ENCODE data around the gene KIF3C. TPM values are rescaled to one million over a fixed set of nuclear protein-coding genes. Genes with fewer than 3 reads are reported as not detected.
"Not testable (repeated sequence)": the region's sequence is repeated elsewhere in the genome, so short reads cannot be mapped to it uniquely, and the experiment has no call there.

Gene KIF3C
- total RNA-seq, 8 experiments from 2014 or later = 1.1 to 61.7 (median 48.5) TPM

DNA sequence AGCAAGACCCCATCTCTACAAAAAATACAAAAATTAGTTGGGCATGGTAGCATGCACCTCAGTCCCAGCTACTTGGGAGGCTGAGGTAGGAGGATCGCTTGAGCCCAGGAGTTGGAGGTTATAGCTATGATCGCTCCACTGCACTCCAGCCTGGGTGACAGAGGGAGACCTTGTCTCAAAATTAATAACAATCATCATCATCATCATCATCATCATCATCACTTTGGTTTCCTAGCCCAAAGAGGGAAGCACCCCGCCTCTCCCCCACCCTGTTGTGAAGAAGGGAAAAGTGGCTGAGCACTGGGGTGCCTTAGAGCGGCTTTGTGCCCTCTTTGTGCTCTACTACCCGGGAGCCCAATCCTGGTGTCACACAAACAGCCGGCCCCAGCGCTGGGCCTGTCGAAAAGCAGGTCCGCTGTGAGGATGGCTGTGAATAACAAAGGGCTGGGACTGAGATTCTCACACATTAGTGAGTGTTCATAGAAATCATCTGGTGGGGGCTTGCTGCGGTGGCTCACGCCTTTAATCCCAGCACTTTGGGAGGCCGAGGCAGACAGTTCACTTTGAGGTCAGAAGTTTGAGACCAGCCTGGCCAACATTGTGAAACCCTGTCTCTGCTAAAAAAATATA, 61.4 kb downstream of the KIF3C start:
- H3K4me3 ChIP-seq = no peak overlapping the region
- H3K27ac ChIP-seq = no peak overlapping the region
- WGBS, 10 experiments = 20 to 100% (median 79%) methylated on average over 1 to 7 of the region's 12 CpGs; no CpG with 5 or more reads in 3 of the 10 experiments
- in situ Hi-C loops (cut with MboI; ENCODE audit: low pct_unique_long_range_greater_than_20kb in 2 of 9, low sequenced_read_pairs in 9 of 9, unreplicated experiment in 9 of 9) = no loop called here
- no peak for ATAC-seq (replicated peaks in 6 of 8)
- H3K4me1 ChIP-seq (replicated peaks in 1 of 2) = peaks cover 0 to 8% of the 10 kb centered on the region in 2 donors

- in situ Hi-C loops (cut with MboI; ENCODE audit: low pct_unique_long_range_greater_than_20kb in 2 of 9, low sequenced_read_pairs in 9 of 9, unreplicated experiment in 9 of 9) = no loop called here
- WGBS, 10 experiments = 17 to 100% (median 90%) methylated on average over 1 to 5 of the region's 5 CpGs
- no peak overlapping the region for H3K27ac ChIP-seq
- peaks cover 0 to 8% of the 10 kb centered on the region in 2 donors for H3K4me1 ChIP-seq (replicated peaks in 1 of 2)
- no peak overlapping the region for H3K4me3 ChIP-seq
- ATAC-seq (replicated peaks in 6 of 8) = peak in 2 of 8 experiments; percentile 48 to 56
Observed at GRCh38 chr2:25920336-25920735, 62.0 kb downstream of the KIF3C start.

GRCh38 chr2:25917832-25918231, 64.5 kb downstream of the KIF3C start:
- Histone ChIP-seq H3K4me1 (replicated peaks in 1 of 2) (peaks cover 11 to 18% of the 10 kb centered on the region in 2 donors), H3K4me3 (no peak overlapping the region), H3K27ac (no peak overlapping the region)
- ATAC-seq (replicated peaks in 6 of 8) = no peak
- in situ Hi-C loops (cut with MboI; ENCODE audit: low pct_unique_long_range_greater_than_20kb in 2 of 9, low sequenced_read_pairs in 9 of 9, unreplicated experiment in 9 of 9) = no loop called here
- WGBS, 10 experiments = 61 to 100% (median 100%) methylated on average over 1 to 3 of the region's 3 CpGs; no CpG with 5 or more reads in 5 of the 10 experiments

GRCh38 chr2:25917411-25917810, 64.9 kb downstream of the KIF3C start:
- H3K4me3 ChIP-seq; ATAC-seq (replicated peaks in 6 of 8); H3K27ac ChIP-seq; in situ Hi-C loops (cut with MboI; ENCODE audit: low pct_unique_long_range_greater_than_20kb in 2 of 9, low sequenced_read_pairs in 9 of 9, unreplicated experiment in 9 of 9): not testable (repeated sequence)
- peaks cover 15 to 22% of the 10 kb centered on the region in 2 donors for H3K4me1 ChIP-seq (replicated peaks in 1 of 2)
- WGBS, 10 experiments = 50 to 100% (median 90%) methylated on average over 1 to 4 of the region's 7 CpGs; no CpG with 5 or more reads in 4 of the 10 experiments

DNA sequence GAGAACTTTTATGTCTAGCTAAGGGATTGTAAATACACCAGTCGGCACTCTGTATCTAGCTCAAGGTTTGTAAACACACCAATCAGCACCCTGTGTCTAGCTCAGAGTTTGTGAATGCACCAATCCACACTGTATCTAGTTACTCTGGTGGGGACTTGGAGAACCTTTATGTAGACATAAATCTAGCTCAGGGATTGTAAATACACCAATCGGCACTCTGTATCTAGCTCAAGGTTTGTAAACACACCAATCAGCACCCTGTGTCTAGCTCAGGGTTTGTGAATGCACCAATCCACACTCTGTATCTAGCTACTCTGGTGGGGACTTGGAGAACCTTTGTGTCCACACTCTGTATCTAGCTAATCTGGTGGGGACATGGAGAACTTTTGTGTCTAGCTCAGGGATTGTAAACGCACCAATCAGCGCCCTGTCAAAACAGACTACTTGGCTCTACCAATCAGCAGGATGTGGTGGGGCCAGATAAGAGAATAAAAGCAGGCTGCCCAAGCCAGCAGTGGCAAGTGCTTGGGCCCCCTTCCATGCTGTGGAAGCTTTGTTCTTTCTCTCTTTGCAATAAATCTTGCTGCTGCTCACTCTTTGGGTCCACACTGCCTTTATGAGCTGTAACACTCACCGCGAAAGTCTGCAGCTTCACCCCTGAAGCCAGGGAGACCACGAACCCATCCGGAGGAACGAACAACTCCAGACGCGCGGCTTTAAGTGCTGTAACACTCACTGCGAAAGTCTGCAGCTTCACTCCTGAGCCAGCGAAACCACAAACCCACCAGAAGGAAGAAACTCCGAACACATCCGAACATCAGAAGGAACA, 66.1 kb downstream of the KIF3C start:
- peak overlapping the region in 1 of 2 donors; percentile 75 for H3K27ac ChIP-seq
- H3K4me1 ChIP-seq (replicated peaks in 1 of 2) = peaks cover 17 to 23% of the 10 kb centered on the region in 2 donors
- ATAC-seq (replicated peaks in 6 of 8); in situ Hi-C loops (cut with MboI; ENCODE audit: low pct_unique_long_range_greater_than_20kb in 2 of 9, low sequenced_read_pairs in 9 of 9, unreplicated experiment in 9 of 9); H3K4me3 ChIP-seq: not testable (repeated sequence)
- 54 to 100% (median 72%) methylated on average over 1 to 7 of the region's 16 CpGs; no CpG with 5 or more reads in 2 of the 10 experiments for whole genome bisulfite sequencing, 10 experiments

DNA sequence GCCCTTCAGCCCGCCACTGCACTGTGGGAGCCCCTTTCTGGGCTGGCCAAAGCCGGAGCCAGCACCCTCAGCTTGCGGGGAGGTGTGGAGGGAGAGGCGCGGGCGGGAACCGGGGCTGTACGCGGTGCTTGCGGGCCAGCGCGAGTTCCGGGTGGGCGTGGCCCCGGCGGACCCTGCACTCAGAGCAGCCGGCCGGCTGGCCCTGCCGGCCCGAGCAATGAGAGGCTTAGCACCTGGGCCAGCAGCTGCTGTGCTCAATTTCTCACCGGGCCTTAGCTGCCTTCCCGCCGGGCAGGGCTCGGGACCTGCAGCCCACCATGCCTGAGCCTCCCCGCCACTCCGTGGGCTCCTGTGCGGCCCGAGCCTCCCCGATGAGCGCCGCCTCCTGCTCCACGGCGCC, 66.9 kb downstream of the KIF3C start:
- 100% methylated on average over 1 of the region's 33 CpGs; no CpG with 5 or more reads in 8 of the 10 experiments for WGBS, 10 experiments
- H3K27ac ChIP-seq; H3K4me3 ChIP-seq; in situ Hi-C loops (cut with MboI; ENCODE audit: low pct_unique_long_range_greater_than_20kb in 2 of 9, low sequenced_read_pairs in 9 of 9, unreplicated experiment in 9 of 9); ATAC-seq (replicated peaks in 6 of 8): not testable (repeated sequence)
- peaks cover 17 to 23% of the 10 kb centered on the region in 2 donors for H3K4me1 ChIP-seq (replicated peaks in 1 of 2)

GRCh38 chr2:25913696-25913973, 68.7 kb downstream of the KIF3C start:
- Histone ChIP-seq H3K4me3 (peak overlapping the region in 1 of 5 donors; percentile 10), H3K4me1 (replicated peaks in 1 of 2) (peaks cover 17 to 23% of the 10 kb centered on the region in 2 donors), H3K27ac (peak overlapping the region; percentile 72 to 81)
- ATAC-seq (replicated peaks in 6 of 8); in situ Hi-C loops (cut with MboI; ENCODE audit: low pct_unique_long_range_greater_than_20kb in 2 of 9, low sequenced_read_pairs in 9 of 9, unreplicated experiment in 9 of 9): not testable (repeated sequence)
- 0 to 100% (median 62%) methylated on average over 1 to 8 of the region's 9 CpGs; no CpG with 5 or more reads in 5 of the 10 experiments for WGBS, 10 experiments

DNA sequence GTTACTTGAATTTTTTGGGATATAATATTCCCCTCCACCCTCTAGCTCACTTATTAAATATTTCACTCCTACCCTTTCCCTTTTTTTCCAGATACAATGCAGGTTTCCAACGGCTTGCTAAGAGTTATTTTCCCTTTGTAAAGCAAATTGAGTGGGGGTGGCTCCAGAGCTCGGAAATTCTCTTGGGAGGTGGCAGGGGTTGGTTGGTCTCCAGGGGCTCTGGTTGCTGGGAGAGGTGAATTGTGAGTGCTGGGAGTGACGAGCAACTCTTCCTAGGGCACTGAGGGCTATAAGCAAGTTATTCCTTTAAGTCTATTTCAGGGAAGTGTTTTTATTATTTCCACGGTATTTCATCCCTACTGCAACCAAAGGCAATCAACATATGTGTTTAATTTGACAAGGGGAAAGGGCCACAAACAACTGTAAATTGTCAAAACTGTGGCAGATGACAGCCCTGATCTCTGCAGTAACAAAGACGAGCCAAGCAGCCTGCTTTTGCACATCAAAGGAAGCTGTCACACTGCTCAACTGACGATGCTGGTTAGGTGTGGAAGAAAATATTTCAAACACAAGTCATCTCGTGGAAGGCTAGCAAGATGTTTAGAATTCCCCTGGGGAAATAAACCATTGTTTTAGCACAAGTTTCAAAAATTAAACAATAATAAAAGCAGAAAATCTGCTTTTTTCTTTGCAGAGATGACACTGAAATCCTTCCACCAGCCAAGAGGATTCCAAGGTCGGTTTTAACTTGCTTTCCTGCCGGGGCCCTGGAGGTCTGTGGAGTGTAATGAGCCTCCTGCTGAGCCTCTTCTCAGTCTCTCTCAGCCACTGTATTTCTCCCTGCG, 69.2 kb downstream of the KIF3C start:
- ATAC-seq (replicated peaks in 6 of 8) = peak; percentile 26 to 94 (median 91)

GRCh38 chr2:25909574-25909973, 72.7 kb downstream of the KIF3C start:
- H3K27ac ChIP-seq; in situ Hi-C loops (cut with MboI; ENCODE audit: low pct_unique_long_range_greater_than_20kb in 2 of 9, low sequenced_read_pairs in 9 of 9, unreplicated experiment in 9 of 9); ATAC-seq (replicated peaks in 6 of 8); H3K4me3 ChIP-seq: not testable (repeated sequence)
- H3K4me1 ChIP-seq (replicated peaks in 1 of 2) = peaks cover 16 to 17% of the 10 kb centered on the region in 2 donors
- WGBS, 10 experiments = 10 to 100% (median 57%) methylated on average over 1 of the region's 5 CpGs; no CpG with 5 or more reads in 5 of the 10 experiments

More for the DNA sequence above, 69.2 kb downstream of the KIF3C start:
- in situ Hi-C loops (cut with MboI; ENCODE audit: low pct_unique_long_range_greater_than_20kb in 2 of 9, low sequenced_read_pairs in 9 of 9, unreplicated experiment in 9 of 9) = no loop called here
- Histone ChIP-seq H3K4me3 (peak overlapping the region in 2 of 5 donors; percentile 2 to 10), H3K27ac (peak overlapping the region; percentile 72 to 81), H3K4me1 (replicated peaks in 1 of 2) (peaks cover 17 to 23% of the 10 kb centered on the region in 2 donors)
- WGBS, 10 experiments = 0 to 10% (median 4%) methylated on average over 1 to 8 of the region's 10 CpGs

- ATAC-seq (replicated peaks in 6 of 8) = no peak
- Histone ChIP-seq H3K27ac (no peak overlapping the region), H3K4me3 (no peak overlapping the region), H3K4me1 (replicated peaks in 1 of 2) (no peaks in the 10 kb centered on the region)
- in situ Hi-C loops (cut with MboI; ENCODE audit: low pct_unique_long_range_greater_than_20kb in 2 of 9, low sequenced_read_pairs in 9 of 9, unreplicated experiment in 9 of 9) = no loop called here
- 5 to 100% (median 67%) methylated on average over 1 to 2 of the region's 2 CpGs; no CpG with 5 or more reads in 3 of the 10 experiments for WGBS, 10 experiments
Observed at GRCh38 chr2:25905126-25905525, 77.2 kb downstream of the KIF3C start.

- H3K4me1 ChIP-seq (replicated peaks in 1 of 2) = no peaks in the 10 kb centered on the region
- no peak overlapping the region for H3K27ac ChIP-seq
- no peak for ATAC-seq (replicated peaks in 6 of 8)
- no peak overlapping the region for H3K4me3 ChIP-seq
- in situ Hi-C loops (cut with MboI; ENCODE audit: low pct_unique_long_range_greater_than_20kb in 2 of 9, low sequenced_read_pairs in 9 of 9, unreplicated experiment in 9 of 9) = no loop called here
- WGBS, 10 experiments = 80 to 100% (median 88%) methylated on average over 1 to 5 of the region's 5 CpGs; no CpG with 5 or more reads in 4 of the 10 experiments
Observed at GRCh38 chr2:25903216-25903776, 79.0 kb downstream of the KIF3C start.

GRCh38 chr2:25899404-25899970, 82.8 kb downstream of the KIF3C start:
- in situ Hi-C loops (cut with MboI; ENCODE audit: low pct_unique_long_range_greater_than_20kb in 2 of 9, low sequenced_read_pairs in 9 of 9, unreplicated experiment in 9 of 9) = no loop called here
- 14 to 100% (median 84%) methylated on average over 1 to 6 of the region's 11 CpGs; no CpG with 5 or more reads in 2 of the 10 experiments for WGBS, 10 experiments
- H3K4me3 ChIP-seq = no peak overlapping the region
- ATAC-seq (replicated peaks in 6 of 8) = peak in 2 of 8 experiments; percentile 37 to 55
- H3K4me1 ChIP-seq (replicated peaks in 1 of 2) = peaks cover 0 to 11% of the 10 kb centered on the region in 2 donors
- H3K27ac ChIP-seq = no peak overlapping the region
